ENCODE measurements around the gene PRKN.

DNA sequence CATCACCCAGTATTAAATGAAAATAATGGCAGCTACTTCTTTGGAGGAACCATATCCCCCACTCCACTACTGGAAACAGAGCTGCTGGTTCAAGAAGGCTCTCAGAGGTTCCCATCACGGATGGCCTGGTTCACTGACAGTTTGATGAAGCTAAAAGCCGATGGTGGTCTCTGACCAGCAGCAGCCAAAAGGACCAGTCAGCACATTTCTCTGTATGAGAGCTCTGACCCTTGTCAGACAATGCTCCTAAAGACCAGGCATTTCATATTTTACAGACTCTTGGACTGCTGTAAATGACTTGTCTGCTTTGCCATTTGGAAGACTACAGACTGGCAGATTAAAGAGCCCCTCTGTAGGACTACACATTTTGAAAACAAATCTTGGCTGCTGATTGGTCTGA, 16.6 kb downstream of the PRKN start:
- TF ChIP-seq, protein P1, sequence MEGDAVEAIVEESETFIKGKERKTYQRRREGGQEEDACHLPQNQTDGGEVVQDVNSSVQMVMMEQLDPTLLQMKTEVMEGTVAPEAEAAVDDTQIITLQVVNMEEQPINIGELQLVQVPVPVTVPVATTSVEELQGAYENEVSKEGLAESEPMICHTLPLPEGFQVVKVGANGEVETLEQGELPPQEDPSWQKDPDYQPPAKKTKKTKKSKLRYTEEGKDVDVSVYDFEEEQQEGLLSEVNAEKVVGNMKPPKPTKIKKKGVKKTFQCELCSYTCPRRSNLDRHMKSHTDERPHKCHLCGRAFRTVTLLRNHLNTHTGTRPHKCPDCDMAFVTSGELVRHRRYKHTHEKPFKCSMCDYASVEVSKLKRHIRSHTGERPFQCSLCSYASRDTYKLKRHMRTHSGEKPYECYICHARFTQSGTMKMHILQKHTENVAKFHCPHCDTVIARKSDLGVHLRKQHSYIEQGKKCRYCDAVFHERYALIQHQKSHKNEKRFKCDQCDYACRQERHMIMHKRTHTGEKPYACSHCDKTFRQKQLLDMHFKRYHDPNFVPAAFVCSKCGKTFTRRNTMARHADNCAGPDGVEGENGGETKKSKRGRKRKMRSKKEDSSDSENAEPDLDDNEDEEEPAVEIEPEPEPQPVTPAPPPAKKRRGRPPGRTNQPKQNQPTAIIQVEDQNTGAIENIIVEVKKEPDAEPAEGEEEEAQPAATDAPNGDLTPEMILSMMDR (conservative IDR thresholded peaks at IDR 0.05; ENCODE audit: low read depth, low read length) = no peak
- TF ChIP-seq EZH2 (IDR thresholded peaks at IDR 0.05; ENCODE audit: borderline replicate concordance, low read depth, low read length, poor library complexity, severe bottlenecking) = no peak

Data from A673 (cell line).